WTC11 (cell line): ENCODE data around the gene NAB1. TPM values are rescaled to one million over a fixed set of nuclear protein-coding genes. Genes with fewer than 3 reads are reported as not detected.
A peak's percentile ranks its signal among the peaks of the same experiment; 100 is the strongest.

Experiments
- ATAC-seq: fragments of 200-7000 bp; cut with Tn5 transposase; 2 replicates; pipeline ENCODE4 v1.10.0; 2021; ENCODE audit warnings: mild to moderate bottlenecking, moderate library complexity
- CTCF ChIA-PET: fragments of 300-600 bp; sonication (Branson Sonifier 250); formaldehyde crosslinking; loops from one replicate; lab custom pipeline; 2021; ENCODE audit warnings: antibody characterized with exemption; lab: Charles Lee
- POLR2A ChIA-PET: fragments of 350-600 bp; sonication (Branson Sonifier 250); formaldehyde crosslinking; loops from one replicate; lab custom pipeline; 2021; ENCODE audit warnings: antibody characterized with exemption; lab: Charles Lee
- DNase-seq: peaks from one replicate; pipeline ENCODE4 v3.0.0; 2021; ENCODE audit warnings: low spot score
- H3K27ac Mint-ChIP-seq: 2 replicates; pipeline ENCODE4 v1.8.0; 2021; ENCODE audit warnings: mixed read lengths
- H3K27me3 Mint-ChIP-seq: 2 replicates; pipeline ENCODE4 v1.8.0; 2021; ENCODE audit warnings: low read depth, mild to moderate bottlenecking, moderate library complexity, mixed read lengths
- H3K36me3 Mint-ChIP-seq: 2 replicates; pipeline ENCODE4 v1.8.0; 2021; ENCODE audit warnings: mixed read lengths
- H3K4me1 Mint-ChIP-seq: 2 replicates; pipeline ENCODE4 v1.8.0; 2022; ENCODE audit warnings: mixed read lengths
- H3K4me3 Mint-ChIP-seq: 2 replicates; pipeline ENCODE4 v1.8.0; 2021; ENCODE audit warnings: mild to moderate bottlenecking, moderate library complexity, mixed read lengths
- H3K9me3 Mint-ChIP-seq: 2 replicates; pipeline ENCODE4 v1.8.0; 2021; ENCODE audit warnings: mixed read lengths
- AFF4 ChIP-seq: sonication (generic); formaldehyde crosslinking; IDR thresholded peaks from 2 replicates; pipeline ENCODE4 v1.8.1; 2023; ENCODE audit warnings: mild to moderate bottlenecking, missing genetic modification reagents, borderline replicate concordance
- AR ChIP-seq: fragments of 250-450 bp; sonication (Bioruptor Pico); IDR thresholded peaks from 2 replicates; pipeline ENCODE4 v1.9.0; 2021; ENCODE audit warnings: mild to moderate bottlenecking
- ATF6 ChIP-seq: sonication (generic); formaldehyde crosslinking; IDR thresholded peaks from 2 replicates; pipeline ENCODE4 v1.8.1; 2023; ENCODE audit warnings: mild to moderate bottlenecking, missing genetic modification reagents
- CREB1 ChIP-seq: sonication (generic); formaldehyde crosslinking; IDR thresholded peaks from 2 replicates; pipeline ENCODE4 v1.8.0; 2023; ENCODE audit warnings: mild to moderate bottlenecking, missing genetic modification reagents
- ESRRA ChIP-seq: sonication (generic); formaldehyde crosslinking; IDR thresholded peaks from 2 replicates; pipeline ENCODE4 v1.8.1; 2022; ENCODE audit warnings: mild to moderate bottlenecking, missing genetic modification reagents, borderline replicate concordance
- FOXJ3 ChIP-seq: sonication (generic); formaldehyde crosslinking; IDR thresholded peaks from 2 replicates; pipeline ENCODE4 v1.9.0; 2021; ENCODE audit warnings: missing genetic modification reagents, mild to moderate bottlenecking, borderline replicate concordance
- FOXK1 ChIP-seq: sonication (generic); formaldehyde crosslinking; IDR thresholded peaks from 2 replicates; pipeline ENCODE4 v1.8.0; 2022; ENCODE audit warnings: mild to moderate bottlenecking, moderate library complexity, missing genetic modification reagents
- FOXP1 ChIP-seq: sonication (generic); formaldehyde crosslinking; IDR thresholded peaks from 2 replicates; pipeline ENCODE4 v1.8.0; 2022; ENCODE audit warnings: missing genetic modification reagents, mild to moderate bottlenecking, moderate library complexity, borderline replicate concordance
- GTF2I ChIP-seq: fragments of 250-450 bp; sonication (Bioruptor Pico); conservative IDR thresholded peaks from 2 replicates; pipeline ENCODE4 v1.4.0; 2021; ENCODE audit warnings: mild to moderate bottlenecking
- JAZF1 ChIP-seq: fragments of 250-450 bp; sonication (Bioruptor Pico); IDR thresholded peaks from 2 replicates; pipeline ENCODE4 v1.9.0; 2021; ENCODE audit warnings: moderate library complexity, mild to moderate bottlenecking, inconsistent platforms
- NR3C1 ChIP-seq: sonication (generic); formaldehyde crosslinking; conservative IDR thresholded peaks from 2 replicates; pipeline ENCODE4 v1.8.1; 2023; ENCODE audit warnings: low read depth, mild to moderate bottlenecking, missing genetic modification reagents
- ZBTB43 ChIP-seq: sonication (generic); formaldehyde crosslinking; IDR thresholded peaks from 2 replicates; pipeline ENCODE4 v1.8.1; 2023; ENCODE audit warnings: mild to moderate bottlenecking, missing genetic modification reagents
- ZNF232 ChIP-seq: sonication (generic); formaldehyde crosslinking; IDR thresholded peaks from 2 replicates; pipeline ENCODE4 v1.8.0; 2022; ENCODE audit warnings: mild to moderate bottlenecking, missing genetic modification reagents
- ZNF263 ChIP-seq: sonication (generic); formaldehyde crosslinking; IDR thresholded peaks from 2 replicates; pipeline ENCODE4 v1.8.1; 2022; ENCODE audit warnings: low read depth, mild to moderate bottlenecking, moderate library complexity, missing genetic modification reagents
- ZNF423 ChIP-seq: fragments of 250-450 bp; sonication (Bioruptor Pico); IDR thresholded peaks from 2 replicates; pipeline ENCODE4 v2.1.2; 2022; ENCODE audit warnings: mild to moderate bottlenecking, moderate library complexity
- ZNF425 ChIP-seq: fragments of 250-450 bp; sonication (Bioruptor Pico); conservative IDR thresholded peaks from 2 replicates; pipeline ENCODE4 v1.9.0; 2021; ENCODE audit warnings: mild to moderate bottlenecking
- ZNF512 ChIP-seq: sonication (generic); formaldehyde crosslinking; IDR thresholded peaks from 2 replicates; pipeline ENCODE4 v1.8.1; 2022; ENCODE audit warnings: missing genetic modification reagents, borderline replicate concordance
- total RNA-seq: library from RNA; stranded (reverse); gene quantifications from 3 replicates; pipeline ENCODE4 v1.2.3, GENCODE V29; 2021

NAB1 gene
- total RNA-seq, 1 experiment from 2014 or later: 32.0 TPM

GRCh38 chr2:190695739-190696138, 46.9 kb downstream of the NAB1 start (continued):
- TF ChIP-seq AR: no peak
- TF ChIP-seq ATF6: no peak
- no peak for TF ChIP-seq NR3C1 (CRISPR knock-in tag)
- TF ChIP-seq, all 79 proteins: peak for 0

GRCh38 chr2:190696792-190697398, 48.0 kb downstream of the NAB1 start:
- peak overlapping the region; percentile 89 for H3K27ac Mint-ChIP-seq
- 0 out of 2 replicates have a peak, but pooled peaks have one; percentile 18 for TF ChIP-seq GTF2I
- TF ChIP-seq FOXK1 (CRISPR knock-in tag): peak; percentile 46; the same call in 1 of the 2 replicates
- TF ChIP-seq FOXP1: no peak
- TF ChIP-seq, all 79 proteins: peak for 2
- DNase-seq: peak; percentile 19
- peak; percentile 83 for ATAC-seq
- Mint-ChIP-seq H3K4me3 (no peak overlapping the region), H3K27me3 (no peaks in the 10 kb centered on the region), H3K4me1 (peaks cover 71% of the 10 kb centered on the region), H3K9me3 (no peaks in the 10 kb centered on the region), H3K36me3 (no peaks in the 10 kb centered on the region)
- POLR2A ChIA-PET: interaction anchor here (1.2 kb wide), 1 partner anchor 49 kb away, joined by 3 read pairs; no protein-coding TSS in a partner anchor
- CTCF ChIA-PET: interaction anchor here (3.2 kb wide), 1 partner anchor 17 kb away, joined by 41 read pairs; no protein-coding TSS in a partner anchor

- CTCF ChIA-PET: interaction anchor here (1.0 to 3.2 kb wide), 2 partner anchors 17 to 69 kb away, joined by 4 to 41 read pairs; no protein-coding TSS in a partner anchor
- no peak overlapping the region; the same call in 1 of the 2 replicates for H3K4me3 Mint-ChIP-seq
- H3K27me3 Mint-ChIP-seq: no peaks in the 10 kb centered on the region
- POLR2A ChIA-PET: interaction anchor here (1.2 kb wide), 1 partner anchor 49 kb away, joined by 3 read pairs; no protein-coding TSS in a partner anchor
- H3K36me3 Mint-ChIP-seq: no peaks in the 10 kb centered on the region
- peaks cover 72% of the 10 kb centered on the region for H3K4me1 Mint-ChIP-seq
- H3K27ac Mint-ChIP-seq: peak overlapping the region; percentile 89
- no peak for DNase-seq
- H3K9me3 Mint-ChIP-seq: no peaks in the 10 kb centered on the region
- ATAC-seq: peak; percentile 42
- TF ChIP-seq ZNF512 (CRISPR knock-in tag) (no peak), JAZF1 (CRISPR knock-in tag) (no peak), ZNF423 (no peak), CREB1 (CRISPR knock-in tag) (no peak), FOXJ3 (no peak), ZBTB43 (no peak), ZNF232 (CRISPR knock-in tag) (no peak), ZNF425 (CRISPR knock-in tag) (no peak), AFF4 (CRISPR knock-in tag) (no peak), ESRRA (CRISPR knock-in tag) (no peak), ZNF263 (no peak)
Observed at GRCh38 chr2:190697421-190697820, 48.5 kb downstream of the NAB1 start.
